HepG2 (cell line): ENCODE results near the gene SUN5. TPM values are rescaled to one million over a fixed set of nuclear protein-coding genes. Genes with fewer than 3 reads are reported as not detected.

Experiments
- CCDC6 ChIP-seq: sonication (generic); formaldehyde crosslinking; IDR thresholded peaks from 2 replicates; pipeline ENCODE4 v1.8.1; 2022; ENCODE audit warnings: mild to moderate bottlenecking, missing genetic modification reagents, moderate library complexity
- CSRNP1 ChIP-seq: sonication (generic); formaldehyde crosslinking; IDR thresholded peaks from 2 replicates; pipeline ENCODE4 v1.8.1; 2023; ENCODE audit warnings: mild to moderate bottlenecking, missing genetic modification reagents
- NCOA5 ChIP-seq: sonication (generic); formaldehyde crosslinking; IDR thresholded peaks from 2 replicates; pipeline ENCODE4 v1.4.0; 2020; ENCODE audit warnings: missing genetic modification reagents
- NFYB ChIP-seq: sonication (generic); formaldehyde crosslinking; IDR thresholded peaks from 2 replicates; pipeline ENCODE4 v1.4.0; 2020; ENCODE audit warnings: missing genetic modification reagents
- POLR2A ChIP-seq, 2 experiments: IDR thresholded peaks; 2 replicates each; pipeline ENCODE4 v1.6.1; 2011; ENCODE audit warnings: low read depth in 2 of 2, low read length in 2 of 2, mild to moderate bottlenecking in 1 of 2, moderate library complexity in 1 of 2; ENCODE audit not compliant: insufficient read depth in 1 of 2
- POLR2G ChIP-seq: fragments of 200-400 bp; formaldehyde crosslinking; IDR thresholded peaks from 2 replicates; pipeline ENCODE4 v1.6.1; 2018; ENCODE audit warnings: mild to moderate bottlenecking, low read depth, low read length, moderate library complexity
- RBAK ChIP-seq: sonication (generic); formaldehyde crosslinking; IDR thresholded peaks from 2 replicates; pipeline ENCODE4 v1.5.1; 2020; ENCODE audit warnings: mild to moderate bottlenecking, missing genetic modification reagents
- RBM22 ChIP-seq: fragments of 200-400 bp; formaldehyde crosslinking; optimal IDR thresholded peaks from 2 replicates; pipeline ENCODE3; 2017; ENCODE audit warnings: mild to moderate bottlenecking, low read length, moderate library complexity
- RELA ChIP-seq: sonication (generic); formaldehyde crosslinking; IDR thresholded peaks from 2 replicates; pipeline ENCODE4 v1.4.0; 2020; ENCODE audit warnings: missing genetic modification reagents
- SAFB2 ChIP-seq: sonication (generic); formaldehyde crosslinking; IDR thresholded peaks from 2 replicates; pipeline ENCODE4 v1.5.1; 2020; ENCODE audit warnings: missing genetic modification reagents, low read depth, mild to moderate bottlenecking, borderline replicate concordance
- SATB2 ChIP-seq: sonication (generic); formaldehyde crosslinking; IDR thresholded peaks from 2 replicates; pipeline ENCODE4 v1.5.0; 2020; ENCODE audit warnings: missing genetic modification reagents
- SNAPC4 ChIP-seq: sonication (generic); formaldehyde crosslinking; IDR thresholded peaks from 2 replicates; pipeline ENCODE4 v1.4.0; 2020; ENCODE audit warnings: mild to moderate bottlenecking, missing genetic modification reagents
- ZNF260 ChIP-seq: sonication (generic); formaldehyde crosslinking; IDR thresholded peaks from 2 replicates; pipeline ENCODE4 v1.4.0; 2020; ENCODE audit warnings: missing genetic modification reagents, low read depth, mild to moderate bottlenecking, borderline replicate concordance
- ZNF264 ChIP-seq: sonication (generic); formaldehyde crosslinking; IDR thresholded peaks from 2 replicates; pipeline ENCODE4 v1.4.0; 2020; ENCODE audit warnings: missing genetic modification reagents
- ZNF354B ChIP-seq: sonication (generic); formaldehyde crosslinking; IDR thresholded peaks from 2 replicates; pipeline ENCODE4 v1.8.0; 2022; ENCODE audit warnings: mild to moderate bottlenecking, missing genetic modification reagents
- ZNF362 ChIP-seq: sonication (generic); formaldehyde crosslinking; IDR thresholded peaks from 2 replicates; pipeline ENCODE4 v1.4.0; 2020; ENCODE audit warnings: missing genetic modification reagents, mild to moderate bottlenecking, borderline replicate concordance
- ZNF691 ChIP-seq: sonication (generic); formaldehyde crosslinking; IDR thresholded peaks from 2 replicates; pipeline ENCODE4 v1.4.0; 2020; ENCODE audit warnings: missing genetic modification reagents, low read depth, mild to moderate bottlenecking, borderline replicate concordance
- ZSCAN20 ChIP-seq: sonication (generic); formaldehyde crosslinking; IDR thresholded peaks from 2 replicates; pipeline ENCODE4 v1.4.0; 2020; ENCODE audit warnings: missing genetic modification reagents, mild to moderate bottlenecking, borderline replicate concordance
- ZUFSP ChIP-seq: sonication (generic); formaldehyde crosslinking; IDR thresholded peaks from 2 replicates; pipeline ENCODE4 v1.9.0; 2021; ENCODE audit warnings: missing genetic modification reagents, mild to moderate bottlenecking, borderline replicate concordance
- polyA plus RNA-seq, 8 experiments: library from polyadenylated mRNA; depleted of rRNA in 3 of 8; stranded (reverse) in 7 of 8; unstranded in 1 of 8; fragments of >200 nt; fragmentation: Illumina TruSeq in 4 of 8; extraction: Trizol in 4 of 8; gene quantifications; 2 replicates each; pipeline versions ENCODE4 v1.2.1 to v1.2.3, GENCODE V29; 2011 to 2016; ENCODE audit warnings: low read depth in 4 of 8, missing spikeins in 1 of 8, mixed read lengths in 1 of 8; ENCODE audit not compliant: insufficient read depth in 1 of 8
- total RNA-seq, 5 experiments: library from RNA; depleted of rRNA; stranded (reverse); fragments of >200 nt; fragmentation: Illumina TruSeq; extraction: Trizol; gene quantifications; 2 replicates each; pipeline ENCODE4 v1.2.3, GENCODE V29; 2016; ENCODE audit warnings: low read depth in 1 of 5

Gene SUN5
- total and polyA plus RNA-seq, 2 of the 13 experiments (the other 11 are each of a cell fraction or from before 2014, with no cell fraction given): not detected

- TF ChIP-seq RBAK (CRISPR knock-in tag): no peak
- TF ChIP-seq RBM22: peak; percentile 92
- 0 out of 2 replicates have a peak, but pooled peaks have one; percentile 35 for TF ChIP-seq ZNF691
- TF ChIP-seq NFYB: no peak
- TF ChIP-seq POLR2A (IDR thresholded peaks at IDR 0.05; ENCODE audit: insufficient read depth in 1 of 2, low read depth in 2 of 2, low read length in 2 of 2): peak; percentile 56 to 73
- no peak for TF ChIP-seq ZUFSP (CRISPR knock-in tag)
- TF ChIP-seq CSRNP1 (CRISPR knock-in tag): 0 out of 2 replicates have a peak, but pooled peaks have one; percentile 35
- peak; percentile 30; the same call in 1 of the 2 replicates for TF ChIP-seq SNAPC4
- TF ChIP-seq SAFB2 (CRISPR knock-in tag): no peak; the same call in 1 of the 2 replicates
- no peak for TF ChIP-seq ZNF362 (CRISPR knock-in tag)
- peak; percentile 75; the same call in 1 of the 2 replicates for TF ChIP-seq ZNF354B (CRISPR knock-in tag)
- 0 out of 2 replicates have a peak, but pooled peaks have one; percentile 68 for TF ChIP-seq SATB2 (CRISPR knock-in tag)
- TF ChIP-seq ZSCAN20 (CRISPR knock-in tag): 0 out of 2 replicates have a peak, but pooled peaks have one; percentile 61
- TF ChIP-seq NCOA5: no peak
- TF ChIP-seq POLR2G: peak; percentile 84
- no peak for TF ChIP-seq ZNF260 (CRISPR knock-in tag)
- TF ChIP-seq RELA (CRISPR knock-in tag): no peak
- TF ChIP-seq ZNF264: no peak
- TF ChIP-seq CCDC6 (CRISPR knock-in tag): peak; percentile 66; the same call in 1 of the 2 replicates
These were observed 20.5 kb upstream of the SUN5 start (continued) for GRCh38 chr20:33024609-33025317.
